GM21825 (cell line): ENCODE data around the gene WFDC13.
"Not testable (repeated sequence)": the region's sequence is repeated elsewhere in the genome, so short reads cannot be mapped to it uniquely, and the experiment has no call there.

Source experiments
- ATAC-seq: cut with Tn5 transposase; IDR thresholded peaks from one replicate; pipeline ENCODE4 v1.9.1; 2021; ENCODE audit warnings: mild to moderate bottlenecking, moderate library complexity; ENCODE audit not compliant: unreplicated experiment

The WFDC13 gene, protein sequence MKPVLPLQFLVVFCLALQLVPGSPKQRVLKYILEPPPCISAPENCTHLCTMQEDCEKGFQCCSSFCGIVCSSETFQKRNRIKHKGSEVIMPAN

DNA sequence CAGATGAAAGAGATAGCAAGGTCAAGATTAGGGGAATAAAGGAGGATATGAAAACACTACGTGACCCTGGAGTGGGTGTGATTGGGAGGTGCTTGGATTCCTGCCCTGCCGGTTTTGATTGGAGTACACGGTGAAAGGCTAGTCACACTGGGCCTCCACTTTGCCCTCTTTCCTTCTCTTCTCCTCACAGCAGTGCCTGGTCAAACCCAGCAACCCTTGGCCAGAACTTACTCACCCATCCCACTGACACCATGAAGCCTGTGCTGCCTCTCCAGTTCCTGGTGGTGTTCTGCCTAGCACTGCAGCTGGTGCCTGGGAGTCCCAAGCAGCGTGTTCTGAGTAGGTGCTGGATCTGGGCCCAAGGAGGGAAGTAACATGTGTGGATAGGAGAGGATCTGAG is at the start of gene WFDC13:
Gene WFDC13, plus strand, starts transcription at position 166 of the 400 bp plus-strand sequence. Its CDS starts 86 bp downstream, at position 252.
- no peak for ATAC-seq

DNA sequence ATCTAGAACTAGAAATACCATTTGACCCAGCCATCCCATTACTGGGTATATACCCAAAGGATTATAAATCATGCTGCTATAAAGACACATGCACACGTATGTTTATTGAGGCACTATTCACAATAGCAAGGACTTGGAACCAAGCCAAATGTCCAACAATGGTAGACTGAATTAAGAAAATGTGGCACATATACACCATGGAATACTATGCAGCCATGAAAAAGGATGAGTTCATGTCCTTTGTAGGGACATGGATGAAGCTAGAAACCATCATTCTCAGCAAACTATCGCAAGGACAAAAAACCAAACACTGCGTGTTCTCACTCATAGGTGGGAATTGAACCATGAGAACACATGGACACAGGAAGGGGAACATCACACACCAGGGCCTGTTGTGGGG is 44.8 kb upstream of the WFDC13 start:
- not testable (repeated sequence) for ATAC-seq

DNA sequence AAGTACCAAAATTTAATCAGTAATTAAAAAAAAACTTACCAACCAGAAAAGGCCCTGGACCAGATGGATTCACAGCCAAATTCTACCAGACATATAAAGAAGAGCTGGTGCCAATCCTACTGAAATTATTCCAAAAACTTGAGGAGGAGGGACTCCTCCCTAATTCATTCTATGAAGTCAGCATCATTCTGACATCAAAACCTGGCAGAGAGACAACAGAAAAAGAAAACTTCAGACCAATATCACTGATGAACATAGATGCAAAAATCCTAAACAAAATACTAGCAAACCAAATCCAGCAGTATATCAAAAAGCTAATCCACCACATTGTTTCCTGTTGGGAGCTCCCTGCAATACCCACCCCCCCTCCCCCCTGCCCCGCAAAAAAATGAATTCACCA is 31.7 kb upstream of the WFDC13 start, which contains the start of gene WFDC11:
Gene WFDC11, minus strand, starts transcription at position 101 of the 400 bp plus-strand sequence. CDS start 19,639 bp downstream, outside the sequence.
- ATAC-seq: no peak

DNA sequence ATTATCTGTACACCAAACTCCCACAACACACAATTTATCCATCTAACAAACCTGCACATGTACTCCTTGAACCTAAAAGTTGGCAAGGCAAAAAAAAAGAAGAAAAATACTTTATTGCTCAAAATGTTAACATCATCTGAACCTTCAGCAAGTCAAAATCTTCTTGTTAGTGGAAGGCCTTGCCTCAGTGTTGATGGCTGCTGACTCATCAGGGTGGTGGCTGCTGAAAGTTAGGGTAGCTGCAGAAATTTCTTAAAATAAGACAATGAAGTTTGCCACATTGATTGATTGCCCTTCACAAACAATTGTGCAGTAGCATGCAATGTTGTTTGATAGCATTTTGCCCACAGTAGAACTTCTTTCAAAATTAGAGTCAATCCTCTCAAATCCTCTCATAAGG is 29.1 kb upstream of the WFDC13 start:
- no peak for ATAC-seq

DNA sequence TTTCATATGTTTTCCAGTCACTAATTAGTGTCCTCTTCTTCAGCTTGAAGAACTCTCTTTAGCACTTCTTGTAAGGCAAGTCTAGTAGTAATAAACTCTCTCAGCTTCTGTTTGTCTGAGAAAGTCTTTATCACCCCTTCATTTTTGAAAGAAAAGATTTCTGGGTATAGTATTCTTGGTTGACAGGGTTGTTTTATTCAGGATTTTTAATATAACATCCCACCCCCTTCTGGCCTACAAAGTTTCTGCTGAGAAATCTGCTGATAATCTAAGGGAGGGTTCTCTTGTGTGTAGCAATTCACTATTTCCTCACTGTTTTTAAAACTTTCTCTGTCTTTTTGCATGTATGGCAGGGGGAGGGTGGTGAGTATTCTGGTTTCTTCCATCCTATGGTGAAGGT is 22.2 kb upstream of the WFDC13 start:
- no peak for ATAC-seq

DNA sequence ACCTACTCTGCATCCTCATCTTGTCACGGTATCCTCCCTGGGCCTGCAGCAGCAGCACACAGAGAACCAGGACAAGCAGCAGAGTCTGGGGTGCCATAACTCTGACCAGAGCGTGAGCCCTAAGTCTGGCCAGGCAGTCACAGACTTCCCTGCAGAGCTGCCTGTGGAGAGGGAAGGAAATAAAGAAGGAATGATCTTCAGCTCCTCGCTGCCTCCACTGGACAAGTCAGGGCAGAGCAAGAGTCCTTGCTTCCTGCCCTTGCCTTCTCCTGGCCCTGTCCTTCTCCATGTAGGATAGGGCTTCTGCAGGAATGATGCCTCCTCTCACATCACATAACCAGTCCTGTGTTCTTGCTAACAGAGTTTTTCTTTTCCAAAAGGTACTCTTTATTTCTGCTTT is 15.9 kb upstream of the WFDC13 start:
- no peak for ATAC-seq

DNA sequence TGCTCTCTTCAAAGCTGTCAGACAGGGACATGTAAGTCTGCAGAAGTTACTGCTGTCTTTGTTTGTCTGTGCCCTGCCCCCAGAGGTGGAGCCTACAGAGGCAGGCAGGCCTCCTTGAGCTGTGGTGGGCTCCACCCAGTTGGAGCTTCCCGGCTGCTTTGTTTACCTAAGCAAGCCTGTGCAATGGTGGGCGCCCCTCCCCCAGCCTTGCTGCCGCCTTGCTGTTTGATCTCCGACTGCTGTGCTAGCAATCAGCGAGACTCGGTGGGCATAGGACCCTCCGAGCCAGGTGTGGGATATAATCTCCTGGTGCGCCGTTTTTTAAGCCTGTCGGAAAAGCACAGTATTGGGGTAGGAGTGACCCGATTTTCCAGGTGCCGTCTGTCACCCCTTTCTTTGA is 8.5 kb upstream of the WFDC13 start:
- not testable (repeated sequence) for ATAC-seq

DNA sequence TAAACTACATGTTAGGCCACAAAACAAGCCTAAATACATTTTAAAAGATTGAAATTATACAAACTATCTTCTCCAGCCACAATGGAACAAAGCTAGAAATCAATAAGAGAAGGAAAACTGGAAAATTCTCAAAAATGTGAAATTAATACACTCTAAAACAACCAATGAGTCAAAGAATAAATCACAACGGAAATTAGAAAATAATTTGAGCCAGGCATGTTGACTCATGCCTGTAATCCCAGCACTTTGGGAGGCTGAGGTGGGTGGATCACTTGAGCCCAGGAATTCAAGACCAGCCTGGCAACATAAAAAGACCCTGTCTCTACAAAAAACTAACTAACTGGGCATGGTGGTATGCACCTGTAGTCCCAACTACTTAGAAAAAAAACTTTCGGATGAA is 6.3 kb upstream of the WFDC13 start:
- ATAC-seq: no peak

DNA sequence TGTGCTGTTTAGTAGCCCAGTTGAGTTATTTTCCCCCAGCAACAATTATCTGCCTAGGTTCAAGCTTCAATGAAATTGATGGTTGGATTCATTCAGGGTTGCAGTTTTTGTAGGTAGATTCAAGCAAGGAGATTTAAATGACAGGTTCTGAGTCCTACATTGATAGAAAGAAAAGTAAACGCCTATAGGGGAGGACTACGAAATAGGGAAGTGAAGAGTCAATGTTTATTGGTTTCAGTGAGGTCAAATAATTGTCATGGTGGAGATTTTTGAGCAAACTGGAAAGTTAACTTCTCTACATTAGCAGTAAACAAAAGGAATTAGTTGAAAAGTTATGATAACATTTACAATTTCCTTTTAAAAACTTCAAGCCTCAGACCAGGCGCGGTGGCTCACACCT is 734 bp upstream of the WFDC13 start:
- ATAC-seq: no peak

DNA sequence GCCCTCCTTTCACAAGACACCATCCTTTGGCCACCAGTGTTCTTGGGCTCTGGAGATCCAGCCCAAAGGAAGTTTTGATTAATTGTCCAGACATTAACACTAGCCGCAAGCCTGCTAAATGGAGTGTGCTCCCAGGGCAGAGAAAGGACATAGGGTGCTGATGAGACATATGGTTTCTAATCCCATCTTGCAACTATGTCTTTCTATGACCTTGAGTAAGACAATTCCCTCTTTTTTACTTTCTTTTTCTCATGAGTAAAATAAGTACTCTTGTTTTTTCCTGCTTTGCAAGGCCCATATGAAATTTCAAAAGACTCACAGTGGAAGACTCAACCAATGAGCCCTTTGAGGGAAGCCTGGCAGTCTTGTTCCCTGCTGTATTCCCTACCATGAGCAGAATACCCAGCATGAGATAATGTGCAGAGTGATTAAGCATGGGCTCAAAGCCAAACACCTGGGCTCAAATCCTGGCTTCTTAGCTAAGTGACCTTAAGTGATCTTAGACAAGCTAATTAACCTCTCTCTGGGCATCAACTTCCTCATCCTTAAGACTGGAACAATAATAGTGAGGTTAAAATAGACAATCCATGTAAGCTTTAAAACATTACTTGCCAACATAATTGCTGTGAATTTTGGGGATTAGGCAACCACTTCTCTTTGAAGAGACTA is 3.3 kb downstream of the WFDC13 start, which contains the start of gene WFDC10B:
Gene WFDC10B, minus strand, starts transcription at position 51 of the 669 bp plus-strand sequence. CDS start 19,027 bp downstream, outside the sequence.
- no peak for ATAC-seq

DNA sequence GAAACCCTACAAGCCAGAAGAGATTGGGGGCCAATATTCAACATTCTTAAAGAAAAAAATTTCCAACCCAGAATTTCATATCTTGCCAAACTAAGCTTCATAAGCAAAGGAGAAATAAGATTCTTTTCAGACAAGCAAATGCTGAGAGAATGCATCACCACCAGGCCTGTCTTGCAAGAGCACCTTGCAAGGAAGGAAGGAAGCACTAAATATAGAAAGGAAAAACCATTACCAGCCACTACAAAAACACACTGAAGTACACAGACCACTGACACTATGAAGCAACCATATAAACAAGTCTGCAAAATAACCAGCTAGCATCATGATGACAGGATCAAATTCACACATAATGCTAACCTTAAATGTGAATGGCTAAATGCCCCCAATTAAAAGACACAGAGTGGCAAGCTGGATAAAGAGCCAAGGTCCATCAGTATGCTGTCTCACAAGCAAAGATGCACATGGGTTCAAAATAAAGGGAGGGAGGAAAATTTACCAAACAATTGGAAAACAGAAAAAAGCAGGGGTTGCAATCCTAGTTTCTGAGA is 14.4 kb downstream of the WFDC13 start:
- ATAC-seq: not testable (repeated sequence)

DNA sequence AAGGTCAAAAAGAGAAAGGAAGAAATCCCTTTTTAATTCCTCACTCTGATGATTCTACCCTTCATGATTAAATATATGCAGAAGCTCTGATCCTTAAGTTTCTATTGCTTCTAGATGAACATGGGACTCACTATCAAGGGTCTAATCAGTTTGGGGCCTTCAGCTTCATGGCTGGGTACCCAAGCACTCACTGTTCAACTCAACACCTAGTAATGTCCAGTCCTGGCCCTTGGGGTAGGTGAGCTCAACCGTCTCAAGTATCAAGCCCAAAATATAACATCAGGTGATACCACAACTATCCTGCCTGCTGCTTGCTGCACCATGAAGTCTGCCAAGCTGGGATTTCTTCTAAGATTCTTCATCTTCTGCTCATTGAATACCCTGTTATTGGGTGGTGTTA is 20.2 kb downstream of the WFDC13 start, which contains the start of gene SPINT4:
Gene SPINT4, plus strand, starts transcription at position 301 of the 400 bp plus-strand sequence. Its CDS starts 21 bp downstream, at position 322.
- ATAC-seq: no peak

DNA sequence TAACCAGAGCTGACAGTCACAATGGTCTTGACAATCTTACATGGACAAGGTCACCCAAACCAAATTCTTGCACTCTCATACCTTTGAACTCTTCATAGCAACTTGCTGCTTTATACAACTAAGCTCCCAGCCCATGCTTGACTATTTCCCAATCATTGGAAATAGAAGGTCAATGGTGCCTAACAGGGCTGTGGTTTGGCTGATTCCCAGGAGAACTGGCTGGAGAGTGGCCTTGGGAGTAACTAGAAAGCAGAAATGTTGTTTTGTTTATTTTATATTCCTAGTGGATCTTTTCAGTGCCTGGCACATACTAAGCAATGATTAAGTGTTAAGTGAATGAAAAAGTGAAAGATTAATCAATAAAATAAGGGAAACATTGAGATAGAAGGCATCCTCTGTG is 23.3 kb downstream of the WFDC13 start:
- no peak for ATAC-seq

DNA sequence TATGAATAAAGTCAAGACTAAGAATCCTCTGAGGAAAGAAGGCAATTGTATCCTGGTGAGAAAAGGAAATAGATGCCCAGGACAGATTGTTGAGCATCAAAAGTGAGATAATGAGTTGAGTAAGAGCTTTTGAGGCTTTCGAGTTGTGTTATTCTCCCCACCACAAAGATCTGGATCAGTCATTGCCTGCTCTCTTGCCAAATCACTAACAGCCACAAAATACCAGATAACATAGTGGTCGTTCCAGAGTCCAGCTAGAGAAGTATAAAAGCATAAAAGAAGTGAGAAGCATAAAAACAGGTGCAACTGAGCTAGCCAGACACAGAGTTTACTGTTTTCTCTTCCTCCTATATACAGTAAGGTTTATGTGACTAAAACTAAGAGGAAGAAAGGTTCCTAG is 25.2 kb downstream of the WFDC13 start:
- no peak for ATAC-seq

DNA sequence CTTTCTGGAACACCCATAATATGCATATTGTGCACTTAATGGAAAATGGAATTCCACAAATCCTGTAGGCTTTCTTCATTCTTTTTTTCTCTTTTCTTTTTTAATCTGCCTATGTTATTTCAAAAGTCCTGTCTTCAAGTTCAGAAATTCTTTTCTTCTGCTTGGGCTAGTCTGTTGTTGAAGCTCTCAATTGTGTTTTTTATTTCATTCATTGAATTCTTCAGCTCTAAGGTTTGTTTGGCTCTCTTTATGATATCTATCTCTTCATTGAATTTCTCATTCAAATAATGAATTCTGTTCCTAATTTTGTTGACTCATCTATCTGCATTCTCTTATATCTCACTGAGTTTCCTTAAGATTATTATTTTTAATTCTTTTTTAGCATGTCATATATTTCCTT is 30.4 kb downstream of the WFDC13 start:
- no peak for ATAC-seq

DNA sequence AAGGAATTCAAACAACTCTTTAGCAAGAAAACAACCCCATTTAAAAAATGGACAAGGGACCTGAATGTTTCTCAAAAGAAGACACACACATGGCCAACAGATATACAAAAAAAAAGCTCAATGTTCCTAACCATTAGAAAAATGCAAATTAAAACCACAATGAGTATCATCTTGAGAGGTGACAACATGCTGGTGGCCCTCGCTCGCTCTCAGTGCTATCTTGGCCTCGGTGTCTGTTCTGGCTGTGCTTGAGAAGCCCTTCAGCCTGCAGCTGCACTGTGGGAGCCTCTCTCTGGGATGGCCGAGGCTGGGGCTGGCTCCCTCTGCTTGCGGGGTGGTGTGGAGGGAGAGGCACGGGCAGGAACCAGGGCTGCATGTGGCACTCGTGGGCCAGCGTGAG is 33.7 kb downstream of the WFDC13 start:
- no peak for ATAC-seq

DNA sequence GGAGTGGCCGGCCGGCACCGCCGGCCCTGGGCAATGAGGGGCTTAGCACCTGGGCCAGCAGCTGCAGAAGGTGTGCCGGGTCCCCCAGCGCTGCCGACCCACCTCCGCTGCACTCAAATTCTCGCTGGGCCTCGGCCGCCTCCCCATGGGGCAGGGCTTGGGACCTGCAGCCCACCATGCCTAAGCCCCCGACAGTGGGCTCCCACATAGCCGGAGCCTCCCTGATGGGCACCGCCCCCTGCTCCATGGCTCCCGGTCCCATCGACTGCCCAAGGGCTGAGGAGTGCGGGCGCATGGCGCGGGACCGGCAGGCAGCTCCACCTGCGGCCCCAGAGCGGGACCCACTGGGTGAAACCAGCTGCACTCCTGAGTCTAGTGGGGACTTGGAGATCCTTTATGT is 34.1 kb downstream of the WFDC13 start:
- ATAC-seq: no peak

DNA sequence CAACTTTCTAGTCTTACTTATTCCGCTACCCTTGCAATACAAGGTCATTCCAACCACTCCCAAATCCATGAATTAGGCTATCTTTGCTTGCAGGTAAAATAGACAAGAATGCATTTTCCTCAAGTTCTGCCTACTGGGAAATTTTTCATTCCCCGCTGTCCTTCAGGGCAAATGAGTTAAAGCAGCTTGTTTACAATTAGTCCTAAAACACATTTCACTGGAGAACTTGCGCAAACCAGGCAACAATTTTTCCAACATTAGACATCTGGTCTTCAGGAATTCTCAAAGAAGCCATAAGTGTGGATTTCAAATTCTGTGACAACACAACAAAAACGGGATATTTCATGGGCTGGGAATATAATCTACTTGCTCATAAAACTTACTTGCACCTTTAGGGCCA is 40.8 kb downstream of the WFDC13 start:
- ATAC-seq: no peak

DNA sequence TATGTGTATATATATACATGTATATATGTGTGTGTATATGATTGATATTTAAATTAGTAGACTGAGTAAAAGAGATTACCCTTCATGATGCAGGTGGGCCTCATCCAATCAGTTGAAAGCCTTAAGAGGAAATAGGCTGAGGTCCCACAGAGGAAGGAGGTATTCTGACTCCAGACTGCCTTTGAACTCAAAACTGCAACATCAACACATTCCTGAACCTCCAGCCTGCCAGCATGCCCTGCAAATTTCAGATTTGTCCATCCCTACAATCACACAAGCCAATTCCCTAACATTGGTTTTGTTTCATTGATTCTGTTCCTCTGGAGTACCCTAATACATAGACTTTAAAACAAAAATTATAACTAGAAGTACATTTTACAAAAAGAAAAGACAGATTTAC is 43.2 kb downstream of the WFDC13 start:
- ATAC-seq: no peak

DNA sequence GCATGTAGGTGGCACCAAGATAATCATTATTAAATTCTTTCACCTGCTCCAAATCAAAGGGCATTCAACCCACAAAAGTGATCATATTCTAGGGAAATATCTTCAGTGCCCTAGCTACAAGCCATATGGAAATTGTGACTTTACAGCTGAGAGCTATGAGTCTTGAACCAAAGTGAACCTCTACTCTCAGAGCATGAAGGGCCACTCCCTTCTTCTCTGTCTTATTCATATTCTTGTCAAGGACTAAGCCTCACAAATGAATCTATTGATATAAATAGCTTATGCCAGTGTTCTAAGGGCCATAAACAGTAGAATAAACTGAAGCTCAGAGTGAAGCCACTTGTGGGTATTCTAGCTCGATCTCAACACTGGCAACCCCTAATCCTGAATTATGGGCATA is 49.9 kb downstream of the WFDC13 start:
- ATAC-seq: no peak

DNA sequence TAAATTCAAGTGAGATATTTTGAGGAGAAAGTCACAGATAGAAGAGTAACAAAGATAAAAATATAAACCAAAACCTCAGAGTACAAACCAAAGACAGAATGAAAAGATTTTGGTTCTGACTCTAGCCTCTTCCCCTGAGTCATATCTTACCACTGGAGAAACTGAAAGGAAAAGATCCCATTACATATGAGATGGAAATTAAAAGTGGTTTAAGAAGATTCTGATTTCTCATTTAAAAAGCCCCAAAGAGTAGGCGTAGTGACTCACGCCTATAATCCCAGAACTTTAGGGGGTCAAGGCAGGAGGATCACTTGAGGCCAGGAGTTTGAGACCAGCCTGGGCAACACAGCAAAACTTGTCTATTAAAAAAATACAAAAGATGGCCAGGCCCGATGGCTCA is 50.9 kb downstream of the WFDC13 start:
- ATAC-seq: no peak

DNA sequence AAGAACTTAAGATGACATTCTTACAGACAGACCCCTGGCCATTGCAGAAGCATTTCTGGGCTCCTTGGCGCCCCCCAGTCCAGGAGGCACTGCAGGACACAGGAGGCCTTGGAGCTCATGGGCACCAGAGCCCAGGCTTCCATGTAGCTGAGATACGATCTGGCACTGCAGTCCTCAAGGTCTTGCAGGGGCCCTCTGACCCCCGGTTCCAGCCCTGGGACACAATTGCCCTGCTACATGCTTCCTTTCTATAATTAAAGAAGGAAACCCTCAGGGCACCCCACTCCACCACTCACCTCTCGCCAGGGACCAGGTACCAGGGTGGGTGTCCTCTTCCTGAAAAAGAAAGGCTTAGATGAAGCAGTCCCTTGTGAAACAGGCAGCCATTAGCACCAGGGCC is 56.3 kb downstream of the WFDC13 start:
- no peak for ATAC-seq
